ENCODE measurements around the gene TNFAIP8. TPM values are rescaled to one million over a fixed set of nuclear protein-coding genes. Genes with fewer than 3 reads are reported as not detected.
A peak's percentile ranks its signal among the peaks of the same experiment; 100 is the strongest.

The TNFAIP8 gene
- total and polyA plus RNA-seq, 9 of the 15 experiments (the other 6 are each of a cell fraction or from before 2014, with no cell fraction given), result 29.9 to 52.2 (median 44.8) TPM

DNA sequence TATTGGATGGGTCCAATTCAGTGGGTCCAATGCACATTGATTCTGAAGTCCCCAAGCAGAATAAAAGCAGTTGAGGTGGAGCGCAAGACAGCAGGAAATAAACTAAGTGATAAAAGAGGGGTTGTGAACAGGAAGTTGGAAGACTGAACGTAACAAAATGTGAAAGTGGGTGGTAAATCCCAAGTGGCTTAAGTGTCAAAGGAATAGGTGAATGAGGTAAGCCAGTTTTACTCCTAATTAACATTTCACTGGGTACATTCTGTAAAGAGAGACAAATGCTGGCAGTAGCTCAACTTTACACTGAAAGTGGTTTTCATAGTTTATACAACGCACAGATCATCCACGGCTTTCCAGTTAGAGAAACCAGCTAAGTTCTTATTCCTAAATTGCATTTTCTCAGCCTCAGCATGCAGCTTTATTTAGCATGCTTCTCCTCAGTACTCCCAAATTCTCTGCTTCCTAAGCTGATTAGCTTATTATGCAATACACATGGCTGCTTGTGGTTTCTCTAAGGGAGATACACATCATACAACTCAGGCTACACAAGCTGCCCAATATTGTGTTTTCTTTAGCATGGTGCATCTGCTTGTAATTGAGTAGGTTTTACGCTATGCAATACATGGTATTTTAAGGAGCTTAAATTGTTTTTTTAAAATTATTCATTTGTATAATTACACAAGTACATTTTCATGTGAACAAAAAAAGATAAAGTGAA, 62.2 kb downstream of the TNFAIP8 start (continued):
- TF ChIP-seq, protein P1, sequence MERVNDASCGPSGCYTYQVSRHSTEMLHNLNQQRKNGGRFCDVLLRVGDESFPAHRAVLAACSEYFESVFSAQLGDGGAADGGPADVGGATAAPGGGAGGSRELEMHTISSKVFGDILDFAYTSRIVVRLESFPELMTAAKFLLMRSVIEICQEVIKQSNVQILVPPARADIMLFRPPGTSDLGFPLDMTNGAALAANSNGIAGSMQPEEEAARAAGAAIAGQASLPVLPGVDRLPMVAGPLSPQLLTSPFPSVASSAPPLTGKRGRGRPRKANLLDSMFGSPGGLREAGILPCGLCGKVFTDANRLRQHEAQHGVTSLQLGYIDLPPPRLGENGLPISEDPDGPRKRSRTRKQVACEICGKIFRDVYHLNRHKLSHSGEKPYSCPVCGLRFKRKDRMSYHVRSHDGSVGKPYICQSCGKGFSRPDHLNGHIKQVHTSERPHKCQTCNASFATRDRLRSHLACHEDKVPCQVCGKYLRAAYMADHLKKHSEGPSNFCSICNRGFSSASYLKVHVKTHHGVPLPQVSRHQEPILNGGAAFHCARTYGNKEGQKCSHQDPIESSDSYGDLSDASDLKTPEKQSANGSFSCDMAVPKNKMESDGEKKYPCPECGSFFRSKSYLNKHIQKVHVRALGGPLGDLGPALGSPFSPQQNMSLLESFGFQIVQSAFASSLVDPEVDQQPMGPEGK (CRISPR knock-in tag; IDR thresholded peaks at IDR 0.05; ENCODE audit: borderline replicate concordance), result no peak
- TF ChIP-seq PHF8 (IDR thresholded peaks at IDR 0.05; ENCODE audit: borderline replicate concordance, low read length) (no peak), BMI1 (IDR thresholded peaks at IDR 0.05; ENCODE audit: low read length) (no peak), ZNF57 (CRISPR knock-in tag; IDR thresholded peaks at IDR 0.05) (no peak), RFX7 (CRISPR knock-in tag; IDR thresholded peaks at IDR 0.05) (no peak), HDAC3 (IDR thresholded peaks at IDR 0.05; ENCODE audit: borderline replicate concordance, partially characterized antibody) (peak; percentile 22), GABPB2 (CRISPR knock-in tag; conservative IDR thresholded peaks at IDR 0.05) (no peak), TRIM28 (IDR thresholded peaks at IDR 0.05) (no peak), E2F3 (CRISPR knock-in tag; IDR thresholded peaks at IDR 0.05) (no peak), POLR2B (IDR thresholded peaks at IDR 0.05; ENCODE audit: low read depth, partially characterized antibody) (peak; percentile 19), NCOA4 (IDR thresholded peaks at IDR 0.05; ENCODE audit: partially characterized antibody) (no peak), MED1 (CRISPR knock-in tag; IDR thresholded peaks at IDR 0.05; ENCODE audit: borderline replicate concordance) (no peak), ZNF785 (CRISPR knock-in tag; IDR thresholded peaks at IDR 0.05) (no peak), JUN (IDR thresholded peaks at IDR 0.05; ENCODE audit: borderline replicate concordance, low read depth, low read length) (no peak), JUN (CRISPR knock-in tag; IDR thresholded peaks at IDR 0.05; ENCODE audit: borderline replicate concordance) (no peak), ZNF766 (CRISPR knock-in tag; conservative IDR thresholded peaks at IDR 0.05) (0 out of 2 replicates have a peak, but pooled peaks have one; percentile 39), HNRNPK (IDR thresholded peaks at IDR 0.05; ENCODE audit: low read depth, low read length, poor library complexity, severe bottlenecking) (no peak), KHSRP (IDR thresholded peaks at IDR 0.05) (no peak), TFAM (CRISPR knock-in tag; conservative IDR thresholded peaks at IDR 0.05) (no peak), ZNF197 (CRISPR knock-in tag; IDR thresholded peaks at IDR 0.05; ENCODE audit: low read depth) (no peak)
- TF ChIP-seq, protein P2, sequence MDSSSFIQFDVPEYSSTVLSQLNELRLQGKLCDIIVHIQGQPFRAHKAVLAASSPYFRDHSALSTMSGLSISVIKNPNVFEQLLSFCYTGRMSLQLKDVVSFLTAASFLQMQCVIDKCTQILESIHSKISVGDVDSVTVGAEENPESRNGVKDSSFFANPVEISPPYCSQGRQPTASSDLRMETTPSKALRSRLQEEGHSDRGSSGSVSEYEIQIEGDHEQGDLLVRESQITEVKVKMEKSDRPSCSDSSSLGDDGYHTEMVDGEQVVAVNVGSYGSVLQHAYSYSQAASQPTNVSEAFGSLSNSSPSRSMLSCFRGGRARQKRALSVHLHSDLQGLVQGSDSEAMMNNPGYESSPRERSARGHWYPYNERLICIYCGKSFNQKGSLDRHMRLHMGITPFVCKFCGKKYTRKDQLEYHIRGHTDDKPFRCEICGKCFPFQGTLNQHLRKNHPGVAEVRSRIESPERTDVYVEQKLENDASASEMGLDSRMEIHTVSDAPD (CRISPR knock-in tag; IDR thresholded peaks at IDR 0.05), result no peak
- TF ChIP-seq, protein P3, sequence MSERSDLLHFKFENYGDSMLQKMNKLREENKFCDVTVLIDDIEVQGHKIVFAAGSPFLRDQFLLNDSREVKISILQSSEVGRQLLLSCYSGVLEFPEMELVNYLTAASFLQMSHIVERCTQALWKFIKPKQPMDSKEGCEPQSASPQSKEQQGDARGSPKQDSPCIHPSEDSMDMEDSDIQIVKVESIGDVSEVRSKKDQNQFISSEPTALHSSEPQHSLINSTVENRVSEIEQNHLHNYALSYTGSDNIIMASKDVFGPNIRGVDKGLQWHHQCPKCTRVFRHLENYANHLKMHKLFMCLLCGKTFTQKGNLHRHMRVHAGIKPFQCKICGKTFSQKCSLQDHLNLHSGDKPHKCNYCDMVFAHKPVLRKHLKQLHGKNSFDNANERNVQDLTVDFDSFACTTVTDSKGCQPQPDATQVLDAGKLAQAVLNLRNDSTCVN (CRISPR knock-in tag; IDR thresholded peaks at IDR 0.05), result no peak
- TF ChIP-seq, protein P4, sequence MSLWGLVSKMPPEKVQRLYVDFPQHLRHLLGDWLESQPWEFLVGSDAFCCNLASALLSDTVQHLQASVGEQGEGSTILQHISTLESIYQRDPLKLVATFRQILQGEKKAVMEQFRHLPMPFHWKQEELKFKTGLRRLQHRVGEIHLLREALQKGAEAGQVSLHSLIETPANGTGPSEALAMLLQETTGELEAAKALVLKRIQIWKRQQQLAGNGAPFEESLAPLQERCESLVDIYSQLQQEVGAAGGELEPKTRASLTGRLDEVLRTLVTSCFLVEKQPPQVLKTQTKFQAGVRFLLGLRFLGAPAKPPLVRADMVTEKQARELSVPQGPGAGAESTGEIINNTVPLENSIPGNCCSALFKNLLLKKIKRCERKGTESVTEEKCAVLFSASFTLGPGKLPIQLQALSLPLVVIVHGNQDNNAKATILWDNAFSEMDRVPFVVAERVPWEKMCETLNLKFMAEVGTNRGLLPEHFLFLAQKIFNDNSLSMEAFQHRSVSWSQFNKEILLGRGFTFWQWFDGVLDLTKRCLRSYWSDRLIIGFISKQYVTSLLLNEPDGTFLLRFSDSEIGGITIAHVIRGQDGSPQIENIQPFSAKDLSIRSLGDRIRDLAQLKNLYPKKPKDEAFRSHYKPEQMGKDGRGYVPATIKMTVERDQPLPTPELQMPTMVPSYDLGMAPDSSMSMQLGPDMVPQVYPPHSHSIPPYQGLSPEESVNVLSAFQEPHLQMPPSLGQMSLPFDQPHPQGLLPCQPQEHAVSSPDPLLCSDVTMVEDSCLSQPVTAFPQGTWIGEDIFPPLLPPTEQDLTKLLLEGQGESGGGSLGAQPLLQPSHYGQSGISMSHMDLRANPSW (CRISPR knock-in tag; IDR thresholded peaks at IDR 0.05), result no peak
